Activated CD4-positive, alpha-beta T cell treated with anti-CD3 and anti-CD28 coated beads, Interleukin-2, Interleukin-4, amounts not matched to agents 100 ng/mL and 50 ng/mL, durations not matched to agents 16 hours and 8 hours (primary cell): Measurements from ENCODE around the gene SELENON.
A peak's percentile ranks its signal among the peaks of the same experiment; 100 is the strongest.

Experiments
- DNase-seq: peaks from one replicate; pipeline ENCODE4 v3.0.0-alpha.2; 2020; ENCODE audit warnings: low spot score

SELENON gene

GRCh38 chr1:25794325-25794724, 5.7 kb upstream of the SELENON start:
- DNase-seq = no peak

- DNase-seq = no peak
Measured at GRCh38 chr1:25795211-25795610, 4.8 kb upstream of the SELENON start.

- DNase-seq = no peak
Measured at GRCh38 chr1:25795946-25796810, 3.8 kb upstream of the SELENON start.

GRCh38 chr1:25796811-25797458, 3.1 kb upstream of the SELENON start:
- DNase-seq = peak; percentile 69

- DNase-seq = no peak
Measured at GRCh38 chr1:25797939-25798338, 2.1 kb upstream of the SELENON start.

GRCh38 chr1:25798666-25799351, 1.2 kb upstream of the SELENON start:
- no peak for DNase-seq

- DNase-seq = no peak
Measured at GRCh38 chr1:25799352-25799934, 550 bp upstream of the SELENON start.

GRCh38 chr1:25800703-25801377, 847 bp downstream of the SELENON start:
- DNase-seq = no peak

GRCh38 chr1:25802915-25803314, 2.9 kb downstream of the SELENON start:
- DNase-seq = no peak

GRCh38 chr1:25803368-25803767, 3.4 kb downstream of the SELENON start:
- no peak for DNase-seq

- DNase-seq = peak; percentile 31
Measured at GRCh38 chr1:25804244-25804963, 4.4 kb downstream of the SELENON start.

- no peak for DNase-seq
Measured at GRCh38 chr1:25804964-25805862, 5.2 kb downstream of the SELENON start.

GRCh38 chr1:25805863-25806225, 5.9 kb downstream of the SELENON start:
- no peak for DNase-seq

GRCh38 chr1:25806418-25806817, 6.4 kb downstream of the SELENON start:
- no peak for DNase-seq

GRCh38 chr1:25807480-25808390, 7.7 kb downstream of the SELENON start:
- no peak for DNase-seq

- no peak for DNase-seq
Measured at GRCh38 chr1:25808481-25809244, 8.7 kb downstream of the SELENON start.

- no peak for DNase-seq
Measured at GRCh38 chr1:25809283-25809926, 9.4 kb downstream of the SELENON start.

- DNase-seq = no peak
Measured at GRCh38 chr1:25809929-25810328, 9.9 kb downstream of the SELENON start.
